Measurements from ENCODE around the gene GATD1. TPM values are rescaled to one million over a fixed set of nuclear protein-coding genes. Genes with fewer than 3 reads are reported as not detected.
A peak's percentile ranks its signal among the peaks of the same experiment; 100 is the strongest.

The GATD1 gene
- total and polyA plus RNA-seq, 9 of the 15 experiments (the other 6 are each of a cell fraction or from before 2014, with no cell fraction given) = 2.8 to 144 (median 36.9) TPM

DNA sequence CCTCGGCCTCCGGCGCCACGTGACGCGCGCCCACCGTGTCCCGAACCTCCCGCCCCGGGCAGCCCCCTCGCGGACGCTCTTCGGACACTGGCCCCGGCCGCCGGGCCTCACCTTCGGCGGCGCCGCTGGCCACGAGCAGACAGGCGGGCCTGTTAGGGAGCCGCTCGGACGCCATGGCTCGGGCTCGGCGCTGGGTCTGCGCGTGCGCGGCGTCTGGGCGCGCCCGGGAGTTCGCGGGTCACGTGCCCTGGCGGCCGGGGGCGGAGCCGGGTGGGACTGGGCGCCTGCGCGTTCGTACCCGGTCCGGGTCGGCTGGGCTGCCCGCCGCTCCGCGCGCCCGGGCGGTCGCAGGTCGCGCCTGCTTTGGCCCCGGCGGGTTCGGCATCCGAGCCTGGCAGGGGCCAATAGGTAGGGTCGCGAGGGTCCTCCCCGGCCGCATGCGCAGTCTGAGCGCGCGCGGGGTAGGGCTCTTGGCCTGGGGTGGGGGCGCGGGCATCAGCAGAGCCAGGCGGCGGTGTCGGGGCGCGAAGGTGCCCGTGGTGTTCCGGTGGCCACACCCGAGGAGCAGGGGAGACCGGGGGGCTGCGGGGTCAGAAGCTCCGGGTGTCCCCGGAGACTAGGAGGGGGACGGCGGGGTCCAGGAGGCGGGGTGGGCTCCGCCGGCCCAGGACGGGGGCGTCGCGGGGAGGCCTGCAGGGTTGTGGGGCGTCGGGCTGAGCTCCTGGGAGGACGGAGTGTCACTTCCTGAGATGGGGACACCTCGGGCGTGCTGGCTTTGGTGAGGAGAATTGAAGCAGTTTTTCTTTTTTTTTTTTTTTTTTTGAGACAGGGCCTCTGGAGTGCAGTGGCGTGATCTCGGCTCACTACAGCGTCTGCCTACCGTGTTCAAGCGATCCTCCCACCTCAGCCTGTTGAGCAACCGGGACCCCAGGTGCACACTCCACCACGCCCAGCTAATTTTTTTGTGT, at the start of gene GATD1 (continued):
- no peak for TF ChIP-seq KLF16 (IDR thresholded peaks at IDR 0.05)
- TF ChIP-seq, protein P1, sequence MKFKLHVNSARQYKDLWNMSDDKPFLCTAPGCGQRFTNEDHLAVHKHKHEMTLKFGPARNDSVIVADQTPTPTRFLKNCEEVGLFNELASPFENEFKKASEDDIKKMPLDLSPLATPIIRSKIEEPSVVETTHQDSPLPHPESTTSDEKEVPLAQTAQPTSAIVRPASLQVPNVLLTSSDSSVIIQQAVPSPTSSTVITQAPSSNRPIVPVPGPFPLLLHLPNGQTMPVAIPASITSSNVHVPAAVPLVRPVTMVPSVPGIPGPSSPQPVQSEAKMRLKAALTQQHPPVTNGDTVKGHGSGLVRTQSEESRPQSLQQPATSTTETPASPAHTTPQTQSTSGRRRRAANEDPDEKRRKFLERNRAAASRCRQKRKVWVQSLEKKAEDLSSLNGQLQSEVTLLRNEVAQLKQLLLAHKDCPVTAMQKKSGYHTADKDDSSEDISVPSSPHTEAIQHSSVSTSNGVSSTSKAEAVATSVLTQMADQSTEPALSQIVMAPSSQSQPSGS (CRISPR knock-in tag; IDR thresholded peaks at IDR 0.05) = no peak
- no peak for TF ChIP-seq ZNF316 (IDR thresholded peaks at IDR 0.05)
- TF ChIP-seq, protein P2, sequence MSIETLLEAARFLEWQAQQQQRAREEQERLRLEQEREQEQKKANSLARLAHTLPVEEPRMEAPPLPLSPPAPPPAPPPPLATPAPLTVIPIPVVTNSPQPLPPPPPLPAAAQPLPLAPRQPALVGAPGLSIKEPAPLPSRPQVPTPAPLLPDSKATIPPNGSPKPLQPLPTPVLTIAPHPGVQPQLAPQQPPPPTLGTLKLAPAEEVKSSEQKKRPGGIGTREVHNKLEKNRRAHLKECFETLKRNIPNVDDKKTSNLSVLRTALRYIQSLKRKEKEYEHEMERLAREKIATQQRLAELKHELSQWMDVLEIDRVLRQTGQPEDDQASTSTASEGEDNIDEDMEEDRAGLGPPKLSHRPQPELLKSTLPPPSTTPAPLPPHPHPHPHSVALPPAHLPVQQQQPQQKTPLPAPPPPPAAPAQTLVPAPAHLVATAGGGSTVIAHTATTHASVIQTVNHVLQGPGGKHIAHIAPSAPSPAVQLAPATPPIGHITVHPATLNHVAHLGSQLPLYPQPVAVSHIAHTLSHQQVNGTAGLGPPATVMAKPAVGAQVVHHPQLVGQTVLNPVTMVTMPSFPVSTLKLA (conservative IDR thresholded peaks at IDR 0.05) = no peak
- TF ChIP-seq CBFB (CRISPR knock-in tag; IDR thresholded peaks at IDR 0.05) = no peak
- TF ChIP-seq NEUROD1 (IDR thresholded peaks at IDR 0.05; ENCODE audit: borderline replicate concordance, low read depth, low read length, partially characterized antibody) = no peak
- TF ChIP-seq ZNF3 (CRISPR knock-in tag; IDR thresholded peaks at IDR 0.05) = no peak
- no peak for TF ChIP-seq CCAR2 (IDR thresholded peaks at IDR 0.05; ENCODE audit: low read depth, low read length)
- TF ChIP-seq ETS2 (tag; IDR thresholded peaks at IDR 0.05; ENCODE audit: borderline replicate concordance, poor library complexity, severe bottlenecking) = no peak
- peak; percentile 69 for TF ChIP-seq L3MBTL2 (IDR thresholded peaks at IDR 0.05)
- no peak for TF ChIP-seq PYGO2 (tag; IDR thresholded peaks at IDR 0.05)
- TF ChIP-seq, protein P3, sequence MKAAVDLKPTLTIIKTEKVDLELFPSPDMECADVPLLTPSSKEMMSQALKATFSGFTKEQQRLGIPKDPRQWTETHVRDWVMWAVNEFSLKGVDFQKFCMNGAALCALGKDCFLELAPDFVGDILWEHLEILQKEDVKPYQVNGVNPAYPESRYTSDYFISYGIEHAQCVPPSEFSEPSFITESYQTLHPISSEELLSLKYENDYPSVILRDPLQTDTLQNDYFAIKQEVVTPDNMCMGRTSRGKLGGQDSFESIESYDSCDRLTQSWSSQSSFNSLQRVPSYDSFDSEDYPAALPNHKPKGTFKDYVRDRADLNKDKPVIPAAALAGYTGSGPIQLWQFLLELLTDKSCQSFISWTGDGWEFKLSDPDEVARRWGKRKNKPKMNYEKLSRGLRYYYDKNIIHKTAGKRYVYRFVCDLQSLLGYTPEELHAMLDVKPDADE (conservative IDR thresholded peaks at IDR 0.05; ENCODE audit: control insufficient read depth, low read depth, low read length) = peak; percentile 68; the same call in 1 of the 2 replicates
- no peak for TF ChIP-seq CHCHD3 (CRISPR knock-in tag; IDR thresholded peaks at IDR 0.05)
- TF ChIP-seq, protein P4, sequence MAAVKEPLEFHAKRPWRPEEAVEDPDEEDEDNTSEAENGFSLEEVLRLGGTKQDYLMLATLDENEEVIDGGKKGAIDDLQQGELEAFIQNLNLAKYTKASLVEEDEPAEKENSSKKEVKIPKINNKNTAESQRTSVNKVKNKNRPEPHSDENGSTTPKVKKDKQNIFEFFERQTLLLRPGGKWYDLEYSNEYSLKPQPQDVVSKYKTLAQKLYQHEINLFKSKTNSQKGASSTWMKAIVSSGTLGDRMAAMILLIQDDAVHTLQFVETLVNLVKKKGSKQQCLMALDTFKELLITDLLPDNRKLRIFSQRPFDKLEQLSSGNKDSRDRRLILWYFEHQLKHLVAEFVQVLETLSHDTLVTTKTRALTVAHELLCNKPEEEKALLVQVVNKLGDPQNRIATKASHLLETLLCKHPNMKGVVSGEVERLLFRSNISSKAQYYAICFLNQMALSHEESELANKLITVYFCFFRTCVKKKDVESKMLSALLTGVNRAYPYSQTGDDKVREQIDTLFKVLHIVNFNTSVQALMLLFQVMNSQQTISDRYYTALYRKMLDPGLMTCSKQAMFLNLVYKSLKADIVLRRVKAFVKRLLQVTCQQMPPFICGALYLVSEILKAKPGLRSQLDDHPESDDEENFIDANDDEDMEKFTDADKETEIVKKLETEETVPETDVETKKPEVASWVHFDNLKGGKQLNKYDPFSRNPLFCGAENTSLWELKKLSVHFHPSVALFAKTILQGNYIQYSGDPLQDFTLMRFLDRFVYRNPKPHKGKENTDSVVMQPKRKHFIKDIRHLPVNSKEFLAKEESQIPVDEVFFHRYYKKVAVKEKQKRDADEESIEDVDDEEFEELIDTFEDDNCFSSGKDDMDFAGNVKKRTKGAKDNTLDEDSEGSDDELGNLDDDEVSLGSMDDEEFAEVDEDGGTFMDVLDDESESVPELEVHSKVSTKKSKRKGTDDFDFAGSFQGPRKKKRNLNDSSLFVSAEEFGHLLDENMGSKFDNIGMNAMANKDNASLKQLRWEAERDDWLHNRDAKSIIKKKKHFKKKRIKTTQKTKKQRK (IDR thresholded peaks at IDR 0.05; ENCODE audit: borderline replicate concordance, low read depth, low read length) = no peak
- peak; percentile 87 for TF ChIP-seq KDM5B (IDR thresholded peaks at IDR 0.05; ENCODE audit: insufficient replicate concordance, low read depth, low read length)
- TF ChIP-seq RBM14 (IDR thresholded peaks at IDR 0.05; ENCODE audit: borderline replicate concordance, insufficient read depth, low read depth, low read length) = no peak
- no peak for TF ChIP-seq ZNF436 (CRISPR knock-in tag; IDR thresholded peaks at IDR 0.05)
- TF ChIP-seq HDGF (IDR thresholded peaks at IDR 0.05) = no peak
- no peak for TF ChIP-seq ZBTB1 (CRISPR knock-in tag; IDR thresholded peaks at IDR 0.05; ENCODE audit: borderline replicate concordance, low read depth)

All from K562 (cell line).